GM19099 (cell line): ENCODE results near the gene MRGPRE.

Source experiments
- POLR2A ChIP-seq: IDR thresholded peaks from 3 replicates; pipeline ENCODE4 v1.6.1; 2011; ENCODE audit warnings: low read depth; ENCODE audit not compliant: insufficient read length; ENCODE audit errors: extremely low read depth

MRGPRE gene, protein sequence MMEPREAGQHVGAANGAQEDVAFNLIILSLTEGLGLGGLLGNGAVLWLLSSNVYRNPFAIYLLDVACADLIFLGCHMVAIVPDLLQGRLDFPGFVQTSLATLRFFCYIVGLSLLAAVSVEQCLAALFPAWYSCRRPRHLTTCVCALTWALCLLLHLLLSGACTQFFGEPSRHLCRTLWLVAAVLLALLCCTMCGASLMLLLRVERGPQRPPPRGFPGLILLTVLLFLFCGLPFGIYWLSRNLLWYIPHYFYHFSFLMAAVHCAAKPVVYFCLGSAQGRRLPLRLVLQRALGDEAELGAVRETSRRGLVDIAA

DNA sequence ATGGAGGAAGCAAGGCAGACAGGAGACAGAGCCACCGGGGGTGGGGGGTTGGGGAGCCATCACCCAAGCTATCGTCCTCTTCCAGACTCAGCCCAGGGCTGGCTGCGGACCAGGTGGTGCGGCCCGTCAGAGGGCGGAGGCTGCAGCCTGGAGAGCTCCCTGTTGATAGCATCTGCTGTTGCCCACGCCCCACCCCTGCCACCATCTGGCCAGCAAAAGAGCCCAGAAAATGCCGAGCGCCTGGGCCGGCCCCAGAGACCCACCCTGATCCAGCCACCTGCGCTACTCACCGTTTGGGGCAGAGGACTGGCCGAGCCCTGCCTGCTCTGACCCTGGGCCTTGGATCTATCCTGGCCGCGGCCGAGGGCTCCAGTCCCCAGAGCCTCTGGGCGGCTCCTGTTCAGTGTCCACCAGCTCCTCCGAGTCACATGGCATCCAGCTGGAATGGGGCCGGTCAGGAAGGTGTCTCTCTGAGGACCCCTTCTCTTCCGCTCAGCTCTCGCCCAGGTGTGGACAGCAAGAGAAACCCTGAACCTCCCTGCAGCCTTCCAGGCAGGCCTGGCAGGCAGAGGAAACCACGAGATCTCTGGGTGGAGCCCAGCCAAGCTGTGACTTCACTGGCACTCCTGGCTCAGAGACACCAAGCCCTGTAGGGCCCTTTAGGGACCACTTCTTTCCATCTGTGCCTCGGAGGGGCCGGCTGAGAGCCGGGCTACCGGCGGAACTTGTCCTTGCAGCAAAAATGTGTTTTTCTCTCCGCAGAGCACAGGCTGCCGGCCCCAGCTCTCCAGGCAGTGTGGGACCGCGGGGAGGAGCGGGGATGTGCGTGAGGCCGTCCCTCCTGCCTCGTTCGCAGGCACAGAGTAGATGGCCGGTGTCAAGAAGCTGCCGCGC is at the start of gene MRGPRE:
TSS of gene MRGPRE (minus strand) at position 567 of the 894 bp plus-strand sequence. CDS start 3,618 bp downstream, outside the sequence.
- no peak for TF ChIP-seq POLR2A

GRCh38 chr11:3245071-3245470 is 12.9 kb upstream of the MRGPRE start:
- no peak for TF ChIP-seq POLR2A

DNA sequence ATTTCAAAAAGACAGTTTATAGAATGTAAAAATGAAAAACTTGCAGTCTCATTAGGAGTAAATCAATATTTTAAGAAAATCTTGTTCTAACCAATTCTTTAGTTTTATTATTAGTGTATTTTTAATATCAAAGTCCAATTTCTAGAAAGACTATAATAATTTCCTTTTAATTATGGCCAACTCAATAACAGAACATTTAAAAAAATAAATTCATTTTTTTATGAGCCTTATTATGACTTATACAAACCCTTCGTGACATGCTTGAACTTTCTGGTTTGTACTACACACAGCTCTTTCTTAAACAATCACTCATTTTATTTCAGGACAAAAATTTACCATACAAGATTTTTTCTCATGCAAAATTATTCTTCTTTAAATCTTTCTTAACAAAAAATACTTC is 11.7 kb upstream of the MRGPRE start:
- TF ChIP-seq POLR2A = no peak

- TF ChIP-seq POLR2A = no peak
Measured at GRCh38 chr11:3237119-3237518, 4.9 kb upstream of the MRGPRE start.

- TF ChIP-seq POLR2A = no peak
Measured at GRCh38 chr11:3234846-3235245, 2.6 kb upstream of the MRGPRE start.

GRCh38 chr11:3232956-3233355 is 739 bp upstream of the MRGPRE start:
- no peak for TF ChIP-seq POLR2A

- TF ChIP-seq POLR2A = no peak
Measured at GRCh38 chr11:3231550-3231850, 717 bp downstream of the MRGPRE start.

DNA sequence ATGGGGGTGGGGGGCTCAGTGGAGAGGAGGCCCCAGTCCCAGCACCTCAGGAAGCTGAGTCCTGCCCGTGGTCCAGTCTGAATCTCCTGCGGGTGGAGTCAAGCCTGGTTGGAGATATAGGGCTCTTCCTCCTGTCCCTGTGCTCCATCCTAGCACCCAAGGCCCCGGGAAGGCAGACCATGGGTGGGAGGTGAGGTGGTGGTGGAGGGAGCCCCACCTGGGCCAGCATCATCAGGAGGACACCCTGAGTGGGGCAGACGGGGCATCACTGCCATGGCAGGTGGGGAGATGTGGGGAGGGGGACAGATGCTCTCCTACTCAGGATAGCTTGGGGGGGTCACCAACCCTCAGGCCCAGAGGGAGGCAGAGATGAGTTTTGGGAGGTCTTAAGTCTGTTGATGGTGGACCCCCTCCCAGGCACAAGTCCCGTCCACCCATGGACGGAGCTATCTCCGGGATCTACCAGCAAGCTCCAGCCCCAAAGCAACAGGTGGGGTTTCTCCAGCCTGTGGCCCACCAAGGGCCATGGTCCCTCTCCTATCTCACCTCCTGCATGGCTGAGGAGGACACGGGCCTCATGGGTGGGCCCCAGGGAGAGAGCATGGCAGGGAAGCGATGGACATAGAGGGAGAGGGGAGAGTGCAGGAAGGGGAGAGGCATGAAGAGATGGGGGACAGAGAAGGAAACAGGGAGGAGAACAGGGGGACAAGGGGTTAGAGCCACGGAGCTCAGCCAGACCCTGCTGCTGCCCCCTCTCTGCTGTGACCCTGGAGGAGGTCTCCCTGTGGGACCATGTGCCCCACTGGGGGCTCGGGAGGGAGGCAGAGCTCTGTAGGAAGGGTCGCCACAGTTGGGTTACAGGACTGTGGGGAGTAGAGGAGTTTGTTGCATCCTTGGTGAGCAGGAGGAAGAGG is 1.3 kb downstream of the MRGPRE start:
- TF ChIP-seq POLR2A = no peak

GRCh38 chr11:3229673-3230630 is 2.3 kb downstream of the MRGPRE start:
- TF ChIP-seq POLR2A = no peak

- TF ChIP-seq POLR2A = no peak
Measured at GRCh38 chr11:3228445-3228829, 3.8 kb downstream of the MRGPRE start.

DNA sequence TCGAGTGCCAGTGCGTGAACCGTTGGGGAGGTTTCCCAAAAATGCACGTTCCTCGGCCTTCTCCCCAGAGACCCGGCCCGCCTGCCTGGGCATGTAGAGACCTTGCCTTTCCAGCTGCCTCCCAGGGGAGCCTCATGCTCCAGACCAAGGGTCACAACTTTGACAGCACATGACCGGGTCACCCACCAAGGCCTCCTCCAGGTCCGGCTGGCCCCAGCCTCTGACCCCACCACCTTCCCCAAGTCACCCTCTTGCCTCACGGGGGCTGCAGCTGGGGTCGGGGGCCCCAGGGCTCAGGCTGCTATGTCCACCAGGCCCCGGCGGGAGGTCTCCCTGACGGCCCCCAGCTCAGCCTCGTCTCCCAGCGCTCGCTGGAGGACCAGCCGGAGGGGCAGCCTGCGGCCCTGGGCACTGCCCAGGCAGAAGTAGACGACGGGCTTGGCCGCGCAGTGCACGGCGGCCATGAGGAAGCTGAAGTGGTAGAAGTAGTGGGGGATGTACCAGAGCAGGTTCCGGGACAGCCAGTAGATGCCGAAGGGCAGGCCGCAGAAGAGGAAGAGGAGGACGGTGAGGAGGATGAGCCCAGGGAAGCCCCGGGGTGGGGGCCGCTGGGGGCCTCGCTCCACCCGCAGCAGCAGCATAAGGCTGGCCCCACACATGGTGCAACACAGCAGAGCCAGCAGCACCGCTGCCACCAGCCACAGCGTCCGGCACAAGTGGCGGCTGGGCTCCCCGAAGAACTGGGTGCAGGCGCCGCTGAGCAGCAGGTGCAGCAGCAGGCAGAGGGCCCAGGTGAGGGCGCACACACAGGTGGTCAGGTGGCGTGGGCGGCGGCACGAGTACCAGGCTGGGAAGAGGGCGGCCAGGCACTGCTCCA is 4.4 kb downstream of the MRGPRE start:
- no peak for TF ChIP-seq POLR2A

- TF ChIP-seq POLR2A = no peak
Measured at GRCh38 chr11:3226846-3227567, 5.2 kb downstream of the MRGPRE start.
